PFSK-1 (cell line): ENCODE results near the gene OSTM1.

Source experiments
- POLR2AphosphoS5 ChIP-seq: IDR thresholded peaks from 2 replicates; pipeline ENCODE4 v1.6.1; 2012; ENCODE audit warnings: low read depth, mild to moderate bottlenecking, control low read depth, low read length, moderate library complexity
- SIN3A ChIP-seq: IDR thresholded peaks from 2 replicates; pipeline ENCODE4 v1.6.1; 2012; ENCODE audit warnings: mild to moderate bottlenecking, low read length, moderate library complexity, borderline replicate concordance; ENCODE audit not compliant: insufficient read depth
- TAF1 ChIP-seq: IDR thresholded peaks from 2 replicates; pipeline ENCODE4 v1.6.1; 2012; ENCODE audit warnings: low read length, control low read depth, borderline replicate concordance; ENCODE audit not compliant: insufficient read depth
- TF ChIP-seq, protein P1 (sequence below), 2 experiments: IDR thresholded peaks; 2 replicates each; pipeline versions ENCODE4 v1.6.1 to v1.8.0; 2011 to 2012; ENCODE audit warnings: low read depth in 2 of 2, low read length in 2 of 2, control low read depth in 1 of 2, inconsistent platforms in 1 of 2, mild to moderate bottlenecking in 1 of 2, moderate library complexity in 1 of 2; ENCODE audit not compliant: insufficient read depth in 1 of 2

DNA sequence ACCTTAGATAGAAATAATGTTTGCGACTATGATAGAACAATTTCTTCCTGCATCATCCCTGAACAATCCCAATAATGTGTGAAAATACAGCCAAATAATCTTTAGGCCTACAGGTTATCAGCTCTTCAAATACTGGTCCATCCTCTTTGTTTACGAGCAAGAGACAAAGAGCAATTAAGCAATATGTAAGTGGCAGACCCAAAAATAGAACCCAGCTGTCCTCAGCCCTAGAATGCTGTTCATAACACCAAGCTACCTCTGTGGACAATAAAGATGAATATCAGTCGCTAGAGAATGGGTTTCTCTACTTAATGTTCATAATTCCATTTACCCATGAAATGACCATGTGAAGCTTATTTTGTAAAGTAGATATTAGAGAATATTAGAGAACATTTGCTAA is 28.4 kb upstream of the OSTM1 start:
- no peak for TF ChIP-seq SIN3A
- TF ChIP-seq TAF1: no peak
- TF ChIP-seq POLR2AphosphoS5: no peak
- TF ChIP-seq, protein P1, sequence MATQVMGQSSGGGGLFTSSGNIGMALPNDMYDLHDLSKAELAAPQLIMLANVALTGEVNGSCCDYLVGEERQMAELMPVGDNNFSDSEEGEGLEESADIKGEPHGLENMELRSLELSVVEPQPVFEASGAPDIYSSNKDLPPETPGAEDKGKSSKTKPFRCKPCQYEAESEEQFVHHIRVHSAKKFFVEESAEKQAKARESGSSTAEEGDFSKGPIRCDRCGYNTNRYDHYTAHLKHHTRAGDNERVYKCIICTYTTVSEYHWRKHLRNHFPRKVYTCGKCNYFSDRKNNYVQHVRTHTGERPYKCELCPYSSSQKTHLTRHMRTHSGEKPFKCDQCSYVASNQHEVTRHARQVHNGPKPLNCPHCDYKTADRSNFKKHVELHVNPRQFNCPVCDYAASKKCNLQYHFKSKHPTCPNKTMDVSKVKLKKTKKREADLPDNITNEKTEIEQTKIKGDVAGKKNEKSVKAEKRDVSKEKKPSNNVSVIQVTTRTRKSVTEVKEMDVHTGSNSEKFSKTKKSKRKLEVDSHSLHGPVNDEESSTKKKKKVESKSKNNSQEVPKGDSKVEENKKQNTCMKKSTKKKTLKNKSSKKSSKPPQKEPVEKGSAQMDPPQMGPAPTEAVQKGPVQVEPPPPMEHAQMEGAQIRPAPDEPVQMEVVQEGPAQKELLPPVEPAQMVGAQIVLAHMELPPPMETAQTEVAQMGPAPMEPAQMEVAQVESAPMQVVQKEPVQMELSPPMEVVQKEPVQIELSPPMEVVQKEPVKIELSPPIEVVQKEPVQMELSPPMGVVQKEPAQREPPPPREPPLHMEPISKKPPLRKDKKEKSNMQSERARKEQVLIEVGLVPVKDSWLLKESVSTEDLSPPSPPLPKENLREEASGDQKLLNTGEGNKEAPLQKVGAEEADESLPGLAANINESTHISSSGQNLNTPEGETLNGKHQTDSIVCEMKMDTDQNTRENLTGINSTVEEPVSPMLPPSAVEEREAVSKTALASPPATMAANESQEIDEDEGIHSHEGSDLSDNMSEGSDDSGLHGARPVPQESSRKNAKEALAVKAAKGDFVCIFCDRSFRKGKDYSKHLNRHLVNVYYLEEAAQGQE (IDR thresholded peaks at IDR 0.05; ENCODE audit: insufficient read depth in 1 of 2, low read depth in 2 of 2, low read length in 2 of 2): no peak
